ELR (cell line): Measurements from ENCODE around the gene TRPC6.
"Not testable (repeated sequence)": the region's sequence is repeated elsewhere in the genome, so short reads cannot be mapped to it uniquely, and the experiment has no call there.

Experiments
- DNase-seq: peaks from one replicate; pipeline ENCODE4 v3.0.0-alpha.2; 2015; ENCODE audit warnings: low read depth

TRPC6 gene

GRCh38 chr11:101521821-101522220 is 62.0 kb downstream of the TRPC6 start:
- DNase-seq: no peak

- DNase-seq: no peak
Observed at GRCh38 chr11:101516546-101516945, 67.3 kb downstream of the TRPC6 start.

- DNase-seq: no peak
Observed at GRCh38 chr11:101511065-101511464, 72.7 kb downstream of the TRPC6 start.

GRCh38 chr11:101510591-101510990 is 73.2 kb downstream of the TRPC6 start:
- no peak for DNase-seq

- DNase-seq: no peak
Observed at GRCh38 chr11:101509922-101510321, 73.9 kb downstream of the TRPC6 start.

GRCh38 chr11:101508370-101508769 is 75.4 kb downstream of the TRPC6 start:
- DNase-seq: no peak

- DNase-seq: no peak
Observed at GRCh38 chr11:101498891-101499290, 84.9 kb downstream of the TRPC6 start.

GRCh38 chr11:101497291-101497690 is 86.5 kb downstream of the TRPC6 start:
- no peak for DNase-seq

- DNase-seq: peak; percentile 72
Observed at GRCh38 chr11:101487775-101488174, 96.0 kb downstream of the TRPC6 start.

GRCh38 chr11:101482556-101483124 is 101.2 kb downstream of the TRPC6 start:
- DNase-seq: no peak

- DNase-seq: no peak
Observed at GRCh38 chr11:101478587-101479369, 105.0 kb downstream of the TRPC6 start.

- DNase-seq: no peak
Observed at GRCh38 chr11:101477926-101478325, 105.9 kb downstream of the TRPC6 start.

GRCh38 chr11:101476191-101476590 is 107.6 kb downstream of the TRPC6 start:
- DNase-seq: no peak

- DNase-seq: no peak
Observed at GRCh38 chr11:101475699-101476098, 108.1 kb downstream of the TRPC6 start.

GRCh38 chr11:101474666-101475065 is 109.1 kb downstream of the TRPC6 start:
- DNase-seq: no peak

GRCh38 chr11:101470881-101471520 is 112.8 kb downstream of the TRPC6 start:
- peak; percentile 55 for DNase-seq

GRCh38 chr11:101470419-101470818 is 113.4 kb downstream of the TRPC6 start:
- DNase-seq: no peak

- DNase-seq: no peak
Observed at GRCh38 chr11:101466352-101466751, 117.5 kb downstream of the TRPC6 start.

- not testable (repeated sequence) for DNase-seq
Observed at GRCh38 chr11:101464388-101464787, 119.4 kb downstream of the TRPC6 start.

- no peak for DNase-seq
Observed at GRCh38 chr11:101459020-101459419, 124.8 kb downstream of the TRPC6 start.

- DNase-seq: peak; percentile 65
Observed at GRCh38 chr11:101458161-101458560, 125.6 kb downstream of the TRPC6 start.

GRCh38 chr11:101456812-101457211 is 127.0 kb downstream of the TRPC6 start:
- DNase-seq: peak; percentile 58

- DNase-seq: peak; percentile 77
Observed at GRCh38 chr11:101453682-101454081, 130.1 kb downstream of the TRPC6 start.
